Measurements from ENCODE around the gene PBX2.
A peak's percentile ranks its signal among the peaks of the same experiment; 100 is the strongest.

PBX2 gene

DNA sequence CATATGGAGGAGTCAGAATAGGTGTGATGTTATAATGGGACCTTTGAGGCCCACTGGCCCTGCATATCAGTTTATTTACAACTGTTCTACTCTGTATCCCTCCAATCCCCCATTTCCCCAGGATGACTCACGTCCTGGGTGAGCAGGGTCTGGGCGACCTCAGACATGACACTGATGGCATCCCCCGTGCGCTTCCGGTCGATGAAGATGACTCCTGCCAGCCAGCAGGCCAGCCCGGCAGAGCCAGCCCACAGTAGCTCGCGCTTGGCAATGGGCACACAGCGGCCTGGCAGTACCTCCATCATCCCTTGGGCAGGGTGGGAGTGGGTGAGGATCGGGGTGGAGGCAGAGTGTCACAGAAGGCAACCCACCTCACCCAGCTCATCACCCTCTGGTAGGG, 19.7 kb downstream of the PBX2 start:
- no peak for DNase-seq

DNA sequence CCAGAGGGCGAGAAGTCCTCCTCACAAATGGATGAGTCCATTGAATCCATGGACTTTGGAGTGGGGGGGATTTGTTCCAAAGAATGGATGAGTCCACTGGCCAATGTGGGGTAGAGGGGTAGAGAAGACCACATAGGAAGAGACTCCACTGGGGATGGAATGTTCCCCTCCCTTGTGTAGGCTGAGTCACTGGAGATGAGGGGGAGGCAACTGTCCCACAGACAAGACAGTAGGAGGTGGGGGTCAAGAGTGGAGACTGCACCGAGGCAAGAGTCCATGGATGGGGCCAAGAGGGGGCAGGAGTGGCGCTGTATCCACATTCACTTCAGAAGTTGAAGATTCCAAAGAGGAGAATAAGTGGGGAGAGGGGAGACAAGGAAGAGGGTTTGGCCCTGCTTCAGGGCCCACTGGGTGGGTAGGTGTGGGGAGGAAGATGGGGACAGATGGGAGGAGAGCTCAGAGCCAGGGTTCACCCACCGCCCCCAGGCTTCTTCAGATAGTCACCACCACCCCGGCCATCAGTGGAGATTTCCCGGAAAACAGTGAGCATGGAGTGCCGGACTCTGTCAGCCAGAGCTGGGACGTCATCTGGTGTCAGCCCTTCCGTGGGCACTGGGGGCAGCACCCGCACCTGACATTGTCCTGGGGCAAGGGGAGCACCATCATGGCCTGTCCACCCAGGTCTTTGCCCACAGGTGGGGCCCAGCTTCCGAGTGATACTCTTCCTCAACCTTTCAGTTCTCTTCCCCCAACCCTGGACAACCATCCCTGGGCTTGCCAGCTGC, 21.0 kb downstream of the PBX2 start:
- peak; percentile 21 for DNase-seq

- peak; percentile 18 for DNase-seq
Observed at GRCh38 chr6:32168350-32168749, 21.7 kb downstream of the PBX2 start.

- DNase-seq, result no peak
Observed at GRCh38 chr6:32167761-32168262, 22.2 kb downstream of the PBX2 start.

GRCh38 chr6:32167154-32167760, 22.7 kb downstream of the PBX2 start:
- peak; percentile 26 for DNase-seq

GRCh38 chr6:32166411-32167061, 23.5 kb downstream of the PBX2 start:
- peak; percentile 27 for DNase-seq

- peak; percentile 20 for DNase-seq
Observed at GRCh38 chr6:32164295-32164694, 25.7 kb downstream of the PBX2 start, which contains the start of gene EGFL8. Gene EGFL8, plus strand, starts transcription at chr6:32164595. Its CDS starts 1,571 bp downstream, at chr6:32166166.

- peak; percentile 31 for DNase-seq
Observed at GRCh38 chr6:32163559-32164258, 26.3 kb downstream of the PBX2 start.

DNA sequence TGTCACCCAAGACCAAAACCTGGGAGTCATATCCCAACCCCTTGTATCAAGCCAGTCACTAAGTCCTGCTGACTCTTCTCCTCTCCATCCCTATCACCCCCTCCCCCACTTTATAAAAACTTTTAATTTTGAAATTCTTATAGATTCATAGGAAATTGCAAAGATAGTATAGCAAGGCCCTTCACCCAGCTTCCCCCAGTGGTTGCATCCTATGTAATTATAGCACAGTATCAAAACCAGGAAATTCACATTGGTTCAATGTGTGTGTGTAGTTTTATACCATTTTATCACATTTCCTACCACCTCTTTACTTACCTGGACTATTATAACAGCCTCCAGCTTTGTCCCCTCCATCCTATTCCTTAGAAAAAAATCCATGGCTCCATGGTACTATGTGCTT, 31.9 kb downstream of the PBX2 start:
- no peak for DNase-seq

- no peak for DNase-seq
Observed at GRCh38 chr6:32156891-32157290, 33.1 kb downstream of the PBX2 start.

DNA sequence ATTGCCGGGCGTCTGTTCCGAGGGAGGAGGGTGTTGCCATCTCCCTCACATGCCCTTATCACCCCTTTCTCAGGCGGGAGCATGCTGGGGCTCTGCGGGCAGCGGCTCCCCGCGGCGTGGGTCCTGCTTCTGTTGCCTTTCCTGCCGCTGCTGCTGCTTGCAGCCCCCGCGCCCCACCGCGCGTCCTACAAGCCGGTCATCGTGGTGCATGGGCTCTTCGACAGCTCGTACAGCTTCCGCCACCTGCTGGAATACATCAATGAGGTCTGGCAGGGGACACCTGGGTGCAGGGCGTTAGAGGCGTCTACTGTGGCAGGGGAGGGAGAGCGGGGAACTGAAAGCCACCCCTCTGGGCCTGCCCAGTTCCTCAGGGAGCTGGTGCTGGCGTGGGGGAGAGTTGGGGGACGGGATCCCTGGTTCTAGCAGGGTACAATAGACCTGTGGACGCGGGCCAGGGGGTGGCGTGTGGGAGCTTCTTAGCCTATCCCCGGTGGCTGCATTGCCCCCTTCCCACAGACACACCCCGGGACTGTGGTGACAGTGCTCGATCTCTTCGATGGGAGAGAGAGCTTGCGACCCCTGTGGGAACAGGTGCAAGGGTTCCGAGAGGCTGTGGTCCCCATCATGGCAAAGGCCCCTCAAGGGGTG, 35.4 kb downstream of the PBX2 start:
- peak; percentile 81 for DNase-seq

GRCh38 chr6:32153564-32154513, 36.2 kb downstream of the PBX2 start, which contains the start of gene PPT2:
Gene PPT2, plus strand, starts transcription at chr6:32154141. Its CDS starts 454 bp downstream, at chr6:32154595.
- DNase-seq, result peak; percentile 96

- peak; percentile 61 for DNase-seq
Observed at GRCh38 chr6:32152769-32153563, 37.0 kb downstream of the PBX2 start.

- no peak for DNase-seq
Observed at GRCh38 chr6:32151863-32152768, 37.9 kb downstream of the PBX2 start, which contains the start of gene PRRT1. Gene PRRT1, minus strand, starts transcription at chr6:32151939. Its CDS starts 112 bp downstream, at chr6:32151827.

- no peak for DNase-seq
Observed at GRCh38 chr6:32151181-32151862, 38.7 kb downstream of the PBX2 start.

GRCh38 chr6:32149932-32150870, 39.8 kb downstream of the PBX2 start:
- no peak for DNase-seq

DNA sequence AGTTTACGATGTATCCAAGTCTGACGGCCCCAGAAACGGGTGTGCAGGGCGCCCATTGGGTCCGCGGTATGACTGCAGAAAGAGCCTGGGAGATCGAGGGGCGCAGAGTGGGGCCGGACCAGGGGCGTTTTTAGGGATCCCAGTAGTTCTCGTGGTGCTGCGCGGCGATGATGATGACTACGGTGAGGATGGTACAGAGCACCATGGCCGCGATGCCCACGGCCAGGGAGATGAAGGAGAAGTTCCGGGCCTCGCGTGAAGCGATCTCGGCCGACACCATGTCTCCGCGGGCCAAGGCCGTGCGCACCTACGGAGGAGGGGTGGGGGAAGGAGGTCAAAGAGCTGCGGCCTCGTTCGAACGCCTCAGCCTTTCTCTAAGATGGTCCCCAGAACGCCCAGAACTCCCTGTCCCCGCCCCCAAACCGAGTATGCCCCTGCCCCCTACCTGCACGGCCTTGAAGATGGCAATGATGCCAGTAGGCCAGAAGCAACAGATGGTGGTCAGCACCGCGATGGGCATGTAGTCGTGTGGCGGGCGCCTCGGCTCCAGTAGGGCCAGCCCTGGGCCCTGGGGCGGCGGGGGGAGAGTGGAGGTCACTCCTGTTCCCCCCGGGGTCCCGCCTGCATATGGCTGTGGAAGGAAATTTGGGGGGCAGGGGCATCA, 40.8 kb downstream of the PBX2 start:
- DNase-seq, result no peak

Data from femur (tissue), 1 donor.